ENCODE results near the gene MUC22.
"Not testable (repeated sequence)": the region's sequence is repeated elsewhere in the genome, so short reads cannot be mapped to it uniquely, and the experiment has no call there.

GRCh38 chr6:31017436-31017835 is 7.2 kb downstream of the MUC22 start:
- not testable (repeated sequence) for TF ChIP-seq CTCF, EP300, POLR2A (IDR thresholded peaks at IDR 0.05)
